ENCODE data around the gene PEX16.

The PEX16 gene

GRCh38 chr11:45931739-45932138 is 14.1 kb upstream of the PEX16 start:
- DNase-seq (ENCODE audit: low read depth in 2 of 3, low spot score in 1 of 3): no peak

GRCh38 chr11:45930951-45931570 is 13.4 kb upstream of the PEX16 start:
- DNase-seq (ENCODE audit: low read depth in 2 of 3, low spot score in 1 of 3): no peak

GRCh38 chr11:45930031-45930794 is 12.5 kb upstream of the PEX16 start:
- no peak for DNase-seq (ENCODE audit: low read depth in 2 of 3, low spot score in 1 of 3)

GRCh38 chr11:45929486-45930030 is 11.9 kb upstream of the PEX16 start:
- DNase-seq (ENCODE audit: low read depth in 2 of 3, low spot score in 1 of 3): no peak

- DNase-seq (ENCODE audit: low read depth in 2 of 3, low spot score in 1 of 3): no peak
Observed at GRCh38 chr11:45928535-45929215, 11.0 kb upstream of the PEX16 start.

- no peak for DNase-seq (ENCODE audit: low read depth in 2 of 3, low spot score in 1 of 3)
Observed at GRCh38 chr11:45927684-45928413, 10.2 kb upstream of the PEX16 start.

- DNase-seq (ENCODE audit: low read depth in 2 of 3, low spot score in 1 of 3): no peak
Observed at GRCh38 chr11:45927332-45927683, 9.6 kb upstream of the PEX16 start.

- no peak for DNase-seq (ENCODE audit: low read depth in 2 of 3, low spot score in 1 of 3)
Observed at GRCh38 chr11:45926536-45927331, 9.1 kb upstream of the PEX16 start.

- no peak for DNase-seq (ENCODE audit: low read depth in 2 of 3, low spot score in 1 of 3)
Observed at GRCh38 chr11:45926001-45926401, 8.3 kb upstream of the PEX16 start.

- no peak for DNase-seq (ENCODE audit: low read depth in 2 of 3, low spot score in 1 of 3)
Observed at GRCh38 chr11:45925550-45925949, 7.9 kb upstream of the PEX16 start.

GRCh38 chr11:45924927-45925326 is 7.2 kb upstream of the PEX16 start:
- DNase-seq (ENCODE audit: low read depth in 2 of 3, low spot score in 1 of 3): no peak

GRCh38 chr11:45924036-45924915 is 6.6 kb upstream of the PEX16 start:
- DNase-seq (ENCODE audit: low read depth in 2 of 3, low spot score in 1 of 3): no peak

GRCh38 chr11:45922425-45923082 is 4.9 kb upstream of the PEX16 start, which contains the start of gene LARGE2:
Gene LARGE2, plus strand, starts transcription at chr11:45922656. Its CDS starts 227 bp downstream, at chr11:45922883.
- DNase-seq (ENCODE audit: low read depth in 2 of 3, low spot score in 1 of 3): no peak

- DNase-seq (ENCODE audit: low read depth in 2 of 3, low spot score in 1 of 3): no peak
Observed at GRCh38 chr11:45921561-45922424, 4.1 kb upstream of the PEX16 start.

- no peak for DNase-seq (ENCODE audit: low read depth in 2 of 3, low spot score in 1 of 3)
Observed at GRCh38 chr11:45920531-45921477, 3.1 kb upstream of the PEX16 start.

GRCh38 chr11:45919806-45920530 is 2.3 kb upstream of the PEX16 start:
- DNase-seq (ENCODE audit: low read depth in 2 of 3, low spot score in 1 of 3): no peak
